Coronary artery (tissue), 2 donors: Measurements from ENCODE around the gene SKA3.
"Not testable (repeated sequence)": the region's sequence is repeated elsewhere in the genome, so short reads cannot be mapped to it uniquely, and the experiment has no call there.

Source experiments
- DNase-seq: peaks from one replicate; pipeline ENCODE4 v3.0.0-alpha.2; 2017; ENCODE audit warnings: low spot score
- H3K27ac ChIP-seq, 2 donors: fragments of 200-600 bp; sonication (generic); one replicate each; pipeline ENCODE4 v1.5.1; 2016 to 2019
- H3K4me3 ChIP-seq: fragments of 200-600 bp; sonication (generic); 2 replicates; pipeline ENCODE4 v1.5.1; 2016; ENCODE audit warnings: mild to moderate bottlenecking, moderate library complexity
- CTCF ChIP-seq: fragments of 200-600 bp; sonication (generic); IDR thresholded peaks from one replicate; pipeline ENCODE4 v1.5.1; 2019; ENCODE audit warnings: antibody characterized with exemption

Gene SKA3

DNA sequence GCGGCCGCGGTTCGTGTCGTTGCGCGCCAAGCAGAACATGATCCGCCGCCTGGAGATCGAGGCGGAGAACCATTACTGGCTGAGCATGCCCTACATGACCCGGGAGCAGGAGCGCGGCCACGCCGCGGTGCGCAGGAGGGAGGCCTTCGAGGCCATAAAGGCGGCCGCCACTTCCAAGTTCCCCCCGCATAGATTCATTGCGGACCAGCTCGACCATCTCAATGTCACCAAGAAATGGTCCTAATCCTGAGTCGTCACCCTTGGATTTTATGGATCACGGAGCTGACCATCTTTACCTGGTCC is 581 bp upstream of the SKA3 start:
- no peak for TF ChIP-seq CTCF
- H3K4me3 ChIP-seq = peak overlapping the region; percentile 80
- DNase-seq = no peak
- peak overlapping the region; percentile 93 to 98 for H3K27ac ChIP-seq

- TF ChIP-seq CTCF = no peak
- H3K27ac ChIP-seq = peak overlapping the region; percentile 93 to 98
These were observed 617 bp downstream of the SKA3 start for GRCh38 chr13:21175656-21176214.

DNA sequence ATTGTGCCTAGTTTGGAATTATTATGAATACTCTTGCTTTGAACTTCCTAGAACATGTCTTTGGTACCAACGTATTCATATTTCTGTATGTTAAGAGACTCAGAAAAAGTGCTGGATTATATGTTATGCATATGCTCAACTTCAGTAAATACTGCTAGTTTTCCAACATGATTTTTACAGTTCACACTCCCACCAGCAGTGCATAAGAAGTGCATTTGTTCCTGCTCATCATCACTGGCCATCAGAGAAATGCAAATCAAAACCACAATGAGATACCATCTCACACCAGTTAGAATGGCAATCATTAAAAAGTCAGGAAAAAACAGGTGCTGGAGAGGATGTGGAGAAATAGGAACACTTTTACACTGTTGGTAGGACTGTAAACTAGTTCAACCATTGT is 2.6 kb downstream of the SKA3 start:
- H3K4me3 ChIP-seq, H3K27ac ChIP-seq, DNase-seq: not testable (repeated sequence)

More at GRCh38 chr13:21175656-21176214, 617 bp downstream of the SKA3 start:
- no peak for DNase-seq
- H3K4me3 ChIP-seq = peak overlapping the region; percentile 80

DNA sequence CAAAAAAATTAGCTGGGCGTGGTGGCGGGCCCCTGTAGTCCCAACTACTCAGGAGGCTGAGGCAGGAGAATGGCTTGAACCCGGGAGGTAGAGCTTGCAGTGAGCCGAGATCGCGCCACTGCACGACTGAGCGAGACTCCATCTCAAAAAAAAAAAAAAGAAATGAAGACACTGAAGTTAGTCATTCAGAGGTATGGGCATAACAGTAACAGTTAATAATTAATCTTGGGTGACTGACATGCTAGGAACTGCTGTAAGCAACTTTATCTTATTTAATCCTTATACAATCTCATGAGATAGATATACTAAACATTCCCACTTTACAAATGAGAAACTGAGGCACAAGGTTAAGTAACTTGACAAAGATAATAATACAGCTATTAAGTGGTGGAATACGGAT is 4.9 kb downstream of the SKA3 start:
- DNase-seq = no peak
- H3K27ac ChIP-seq = no peak overlapping the region
- TF ChIP-seq CTCF = no peak
- no peak overlapping the region for H3K4me3 ChIP-seq

- H3K4me3 ChIP-seq, H3K27ac ChIP-seq, DNase-seq: not testable (repeated sequence)
These were observed 10.7 kb downstream of the SKA3 start for GRCh38 chr13:21165606-21166005.

DNA sequence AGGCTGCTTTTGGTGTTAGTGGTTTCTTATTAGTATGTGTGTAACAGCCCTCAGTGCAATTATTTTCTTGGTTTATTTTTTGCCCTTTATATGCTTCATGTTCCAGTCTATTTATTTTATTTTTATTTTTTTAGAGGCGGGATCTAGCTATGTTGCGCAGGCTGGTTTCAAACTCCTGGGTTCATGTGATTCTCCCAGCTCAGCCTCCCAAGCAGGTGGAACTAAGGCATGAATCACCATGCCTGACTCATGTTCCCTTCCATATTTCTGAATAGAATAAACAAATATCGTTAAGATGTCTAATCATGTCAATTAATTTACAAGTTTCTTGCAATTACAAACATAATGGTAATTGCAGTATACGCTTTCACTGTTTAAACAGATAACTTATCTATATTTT is 11.7 kb downstream of the SKA3 start:
- DNase-seq = no peak
- H3K27ac ChIP-seq = no peak overlapping the region
- TF ChIP-seq CTCF = no peak
- H3K4me3 ChIP-seq = no peak overlapping the region

DNA sequence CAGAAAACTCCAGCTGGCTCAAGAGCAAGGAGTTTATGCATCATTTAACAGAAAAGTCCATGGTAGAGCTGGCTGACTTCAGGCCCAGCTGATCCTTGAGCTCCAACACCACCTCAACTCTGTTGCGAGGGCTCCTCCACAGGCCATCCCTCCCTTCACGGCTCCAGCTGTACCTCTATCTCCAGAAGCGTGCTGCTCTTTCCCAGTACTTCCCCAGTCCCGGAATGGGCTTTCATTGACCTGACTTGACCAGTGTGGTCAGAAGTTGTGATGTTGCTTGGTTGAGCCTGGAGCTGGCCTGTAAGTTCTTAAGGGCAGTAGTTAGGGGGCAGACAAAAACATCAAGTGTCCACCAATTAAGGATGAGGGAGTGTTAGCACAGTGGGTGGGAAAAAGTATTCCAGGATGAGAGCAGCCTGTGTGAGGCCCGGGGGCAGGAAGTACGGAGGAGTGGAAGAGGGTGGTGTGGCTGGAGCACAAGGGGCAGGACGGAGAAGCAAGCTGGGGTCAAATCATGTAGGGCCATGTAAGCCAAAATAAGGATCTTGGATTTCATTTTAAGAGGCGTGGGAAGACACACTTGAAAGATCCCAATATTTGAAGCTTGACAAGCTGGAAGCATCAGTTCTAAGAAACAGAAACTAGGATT is 24.0 kb downstream of the SKA3 start:
- TF ChIP-seq CTCF = no peak
- no peak overlapping the region for H3K4me3 ChIP-seq
- DNase-seq = no peak
- no peak overlapping the region for H3K27ac ChIP-seq

- no peak for DNase-seq
- TF ChIP-seq CTCF = no peak
- no peak overlapping the region for H3K27ac ChIP-seq
- H3K4me3 ChIP-seq = no peak overlapping the region
These were observed 26.3 kb downstream of the SKA3 start for GRCh38 chr13:21150013-21150412.
